Smooth muscle cell (in vitro differentiated cells): Measurements from ENCODE around the gene CPZ. TPM values are rescaled to one million over a fixed set of nuclear protein-coding genes. Genes with fewer than 3 reads are reported as not detected.
"Not testable (repeated sequence)": the region's sequence is repeated elsewhere in the genome, so short reads cannot be mapped to it uniquely, and the experiment has no call there.

Source experiments
- DNase-seq: peaks from one replicate; lab custom pipeline; 2025; ENCODE audit not compliant: unreplicated experiment; lab: John Stamatoyannopoulos, UW
- H2AFZ ChIP-seq: fragments of 200-600 bp; sonication (generic); 2 replicates; pipeline ENCODE4 v1.6.0; 2016; ENCODE audit warnings: antibody characterized with exemption, low read depth, mild to moderate bottlenecking
- H3F3A ChIP-seq: fragments of 200-600 bp; sonication (generic); 2 replicates; pipeline ENCODE4 v1.6.0; 2017; ENCODE audit warnings: antibody characterized with exemption, low read depth
- H3K27ac ChIP-seq: fragments of 200-600 bp; sonication (generic); 2 replicates; pipeline ENCODE4 v1.5.1; 2016; ENCODE audit warnings: low read depth, mild to moderate bottlenecking
- H3K27me3 ChIP-seq: fragments of 200-600 bp; sonication (generic); 2 replicates; pipeline ENCODE4 v1.6.1; 2016; ENCODE audit warnings: low read depth, mild to moderate bottlenecking
- H3K36me3 ChIP-seq: fragments of 200-600 bp; sonication (generic); 2 replicates; pipeline ENCODE4 v1.5.1; 2016; ENCODE audit warnings: low read depth
- H3K4me1 ChIP-seq: fragments of 200-600 bp; sonication (generic); 2 replicates; pipeline ENCODE4 v1.5.1; 2016; ENCODE audit warnings: low read depth
- H3K4me2 ChIP-seq: fragments of 200-600 bp; sonication (generic); 2 replicates; pipeline ENCODE4 v1.6.0; 2016; ENCODE audit warnings: mild to moderate bottlenecking
- H3K4me3 ChIP-seq: fragments of 200-600 bp; sonication (generic); 2 replicates; pipeline ENCODE4 v1.5.1; 2016; ENCODE audit warnings: mild to moderate bottlenecking
- H3K79me2 ChIP-seq: fragments of 200-600 bp; sonication (generic); 2 replicates; pipeline ENCODE4 v1.6.0; 2016; ENCODE audit warnings: low read depth, mild to moderate bottlenecking
- H3K9ac ChIP-seq: fragments of 200-600 bp; sonication (generic); 2 replicates; pipeline ENCODE4 v1.6.0; 2016; ENCODE audit warnings: low read depth
- H3K9me3 ChIP-seq: fragments of 200-600 bp; sonication (generic); replicated peaks from 2 replicates; pipeline ENCODE4 v1.5.1; 2016; ENCODE audit warnings: low read depth
- H4K20me1 ChIP-seq: fragments of 200-600 bp; sonication (generic); 2 replicates; pipeline ENCODE4 v1.6.0; 2016; ENCODE audit warnings: low read depth
- WGBS: methylation state at CpG from one replicate; pipeline ENCODE4 v1.1.7; 2016; ENCODE audit warnings: low lambda C conversion rate; 5-methylcytosine and 5-hydroxymethylcytosine counted together
- polyA plus RNA-seq: library from polyadenylated mRNA; unstranded; fragments of >200 nt; fragmentation: Nextera tagmentation; extraction: Ambion mirVana; gene quantifications from 2 replicates; pipeline ENCODE4 v1.2.1, GENCODE V29; 2016
- total RNA-seq: library from RNA; depleted of rRNA; stranded (reverse); fragments of >200 nt; gene quantifications from 2 replicates; pipeline ENCODE4 v1.2.3, GENCODE V29; 2014
- TF ChIP-seq, protein P1 (sequence below): fragments of 200-600 bp; sonication (generic); IDR thresholded peaks from 2 replicates; pipeline ENCODE4 v1.5.1; 2017; ENCODE audit warnings: borderline replicate concordance, mild to moderate bottlenecking, antibody characterized with exemption; ENCODE audit not compliant: insufficient read depth, poor library complexity, severe bottlenecking

Gene CPZ
- total and polyA plus RNA-seq, 2 experiments from 2014 or later, result 12.0 to 35.9 TPM

DNA sequence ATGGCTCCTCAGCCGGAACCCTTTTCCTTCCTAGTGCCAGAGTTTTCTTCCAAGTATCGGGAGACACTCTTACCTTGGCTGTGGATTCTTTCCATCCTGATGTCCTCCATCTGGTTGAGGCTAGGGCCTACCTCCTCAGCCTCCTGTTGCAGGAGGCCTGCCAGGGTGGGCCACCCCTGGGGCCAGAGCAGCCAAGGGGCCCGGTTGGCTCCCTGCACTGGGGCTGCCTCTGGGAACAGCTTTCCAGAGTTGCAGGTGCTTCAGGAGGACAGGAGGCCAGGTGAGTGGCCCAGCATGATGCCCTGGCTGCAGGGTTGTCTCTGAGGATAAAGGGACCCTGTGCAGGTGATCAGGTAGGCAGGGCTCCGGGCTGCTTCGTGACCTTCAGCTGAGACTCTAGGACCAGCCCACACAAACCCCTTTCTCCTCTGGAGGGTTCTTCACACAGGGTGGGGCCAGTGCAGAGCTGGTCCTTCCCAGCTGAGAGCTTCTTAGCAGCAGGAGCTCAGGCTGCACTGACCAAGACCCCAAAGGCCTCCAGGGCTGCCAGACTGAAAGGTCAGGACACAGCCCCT, 17.7 kb upstream of the CPZ start:
- Histone ChIP-seq H3K79me2 (no peaks in the 10 kb centered on the region), H3K9ac (no peak overlapping the region), H3K27ac (no peak overlapping the region), H3K4me2 (no peak overlapping the region), H3K4me1 (no peaks in the 10 kb centered on the region), H3K9me3 (no peaks in the 10 kb centered on the region), H3K27me3 (peaks cover 23% of the 10 kb centered on the region), H4K20me1 (no peaks in the 10 kb centered on the region), H3K36me3 (no peaks in the 10 kb centered on the region), H3K4me3 (no peak overlapping the region), H2AFZ (no peak overlapping the region), H3F3A (no peaks in the 10 kb centered on the region)
- no peak for DNase-seq
- WGBS, result 97% methylated on average over 5 of the region's 5 CpGs
- TF ChIP-seq, protein P1, sequence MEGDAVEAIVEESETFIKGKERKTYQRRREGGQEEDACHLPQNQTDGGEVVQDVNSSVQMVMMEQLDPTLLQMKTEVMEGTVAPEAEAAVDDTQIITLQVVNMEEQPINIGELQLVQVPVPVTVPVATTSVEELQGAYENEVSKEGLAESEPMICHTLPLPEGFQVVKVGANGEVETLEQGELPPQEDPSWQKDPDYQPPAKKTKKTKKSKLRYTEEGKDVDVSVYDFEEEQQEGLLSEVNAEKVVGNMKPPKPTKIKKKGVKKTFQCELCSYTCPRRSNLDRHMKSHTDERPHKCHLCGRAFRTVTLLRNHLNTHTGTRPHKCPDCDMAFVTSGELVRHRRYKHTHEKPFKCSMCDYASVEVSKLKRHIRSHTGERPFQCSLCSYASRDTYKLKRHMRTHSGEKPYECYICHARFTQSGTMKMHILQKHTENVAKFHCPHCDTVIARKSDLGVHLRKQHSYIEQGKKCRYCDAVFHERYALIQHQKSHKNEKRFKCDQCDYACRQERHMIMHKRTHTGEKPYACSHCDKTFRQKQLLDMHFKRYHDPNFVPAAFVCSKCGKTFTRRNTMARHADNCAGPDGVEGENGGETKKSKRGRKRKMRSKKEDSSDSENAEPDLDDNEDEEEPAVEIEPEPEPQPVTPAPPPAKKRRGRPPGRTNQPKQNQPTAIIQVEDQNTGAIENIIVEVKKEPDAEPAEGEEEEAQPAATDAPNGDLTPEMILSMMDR, result no peak

DNA sequence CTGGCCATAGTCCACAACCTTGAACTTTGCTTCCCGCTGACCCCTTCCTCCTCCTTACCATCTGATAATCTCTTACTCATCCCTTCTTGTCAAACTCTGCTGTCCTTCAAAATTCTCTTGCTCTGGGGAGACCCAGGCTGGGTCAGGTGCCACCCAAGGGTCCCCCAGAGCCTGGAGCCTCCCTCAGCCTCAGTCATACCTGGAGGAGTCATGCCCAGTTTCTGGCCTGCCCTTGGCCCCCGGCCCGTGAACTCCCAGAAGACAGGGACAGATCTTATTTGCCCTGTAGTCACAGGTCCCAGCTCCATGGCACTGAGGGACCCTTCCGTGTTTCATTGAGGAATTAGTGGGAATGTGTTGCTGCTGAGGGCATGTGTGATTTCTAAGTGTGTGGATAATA, 17.1 kb upstream of the CPZ start:
- Histone ChIP-seq H3K4me1 (peaks cover 1% of the 10 kb centered on the region), H3K4me3 (no peak overlapping the region), H4K20me1 (no peaks in the 10 kb centered on the region), H3K9me3 (no peaks in the 10 kb centered on the region), H3K4me2 (no peak overlapping the region), H3K36me3 (no peaks in the 10 kb centered on the region), H3F3A (no peaks in the 10 kb centered on the region), H3K79me2 (no peaks in the 10 kb centered on the region), H3K27ac (no peak overlapping the region), H2AFZ (no peak overlapping the region), H3K9ac (no peak overlapping the region), H3K27me3 (peaks cover 28% of the 10 kb centered on the region)
- 89% methylated on average over 4 of the region's 4 CpGs for WGBS
- TF ChIP-seq, protein P1, result no peak
- DNase-seq, result no peak

DNA sequence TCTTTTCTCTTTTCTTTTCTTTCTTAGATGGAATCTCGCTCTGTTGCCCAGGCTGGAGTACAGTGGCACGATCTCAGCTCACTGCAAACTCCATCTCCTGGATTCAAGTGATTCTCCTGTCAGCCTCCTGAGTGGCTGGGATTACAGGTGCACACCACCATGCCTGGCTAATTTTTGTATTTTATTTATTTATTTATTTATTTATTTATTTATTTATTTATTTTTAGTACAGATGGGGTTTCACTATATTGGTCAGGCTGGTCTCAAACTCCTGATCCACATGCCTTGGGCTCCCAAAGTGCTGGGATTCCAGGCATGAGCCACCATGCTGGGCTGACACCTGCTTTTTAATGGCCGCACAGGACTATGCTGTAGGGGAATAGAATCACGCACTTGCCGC, 16.0 kb upstream of the CPZ start:
- WGBS, result 90% methylated on average over 5 of the region's 5 CpGs
- not testable (repeated sequence) for DNase-seq
- peaks cover 38% of the 10 kb centered on the region for H3K27me3 ChIP-seq

DNA sequence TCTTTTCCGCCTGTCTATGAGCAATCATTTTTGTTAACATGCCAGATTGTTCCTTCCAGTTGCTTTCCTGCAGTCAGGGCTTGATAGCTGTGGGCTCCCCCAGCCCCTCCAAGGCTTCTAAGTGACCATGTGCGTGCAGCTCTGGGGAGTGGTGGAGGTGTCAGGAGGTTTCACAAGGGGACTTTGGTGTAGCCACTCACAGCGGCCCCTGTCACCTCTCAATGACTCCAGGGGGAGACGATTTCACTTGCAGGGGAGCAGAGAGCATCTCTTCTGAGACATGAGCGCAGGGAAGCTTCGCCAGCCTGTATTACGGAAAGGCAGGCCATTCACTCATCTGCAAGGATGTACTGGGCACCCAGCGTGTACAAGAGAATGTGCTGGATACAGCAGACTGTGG, 15.5 kb upstream of the CPZ start:
- Histone ChIP-seq H3K9me3 (no peaks in the 10 kb centered on the region), H3K27me3 (peaks cover 43% of the 10 kb centered on the region), H3K9ac (no peak overlapping the region), H3K4me2 (no peak overlapping the region), H4K20me1 (no peaks in the 10 kb centered on the region), H3K4me3 (no peak overlapping the region), H3K4me1 (peaks cover 7% of the 10 kb centered on the region), H3K79me2 (no peaks in the 10 kb centered on the region), H3K27ac (no peak overlapping the region), H3F3A (no peaks in the 10 kb centered on the region), H2AFZ (no peak overlapping the region), H3K36me3 (no peaks in the 10 kb centered on the region)
- TF ChIP-seq, protein P1, result no peak
- DNase-seq, result no peak
- 82% methylated on average over 8 of the region's 8 CpGs for WGBS

More for the DNA sequence above, 16.0 kb upstream of the CPZ start:
- not testable (repeated sequence) for H2AFZ ChIP-seq, H3F3A ChIP-seq, H4K20me1 ChIP-seq, H3K9me3 ChIP-seq, H3K4me1 ChIP-seq, H3K27ac ChIP-seq, H3K9ac ChIP-seq, H3K36me3 ChIP-seq, H3K4me3 ChIP-seq, H3K4me2 ChIP-seq, H3K79me2 ChIP-seq
